Activated CD4-positive, alpha-beta memory T cell treated with anti-CD3 and anti-CD28 coated beads, Interleukin-2, amount 10 ng/mL, durations not matched to agents 7 days and 5 days (primary cell): Measurements from ENCODE around the gene MEPE. TPM values are rescaled to one million over a fixed set of nuclear protein-coding genes. Genes with fewer than 3 reads are reported as not detected.
"Not testable (repeated sequence)": the region's sequence is repeated elsewhere in the genome, so short reads cannot be mapped to it uniquely, and the experiment has no call there.

ENCODE experiments used
- CTCF ChIA-PET: fragments of 350-600 bp; sonication (Branson Sonifier 250); formaldehyde crosslinking; loops from one replicate; lab custom pipeline; 2021; ENCODE audit warnings: antibody characterized with exemption, inconsistent platforms; lab: Charles Lee
- POLR2A ChIA-PET: fragments of 350-600 bp; sonication (Branson Sonifier 250); formaldehyde crosslinking; loops from one replicate; lab custom pipeline; 2021; ENCODE audit warnings: antibody characterized with exemption; lab: Charles Lee
- DNase-seq: peaks from one replicate; pipeline ENCODE4 v3.0.0-alpha.2; 2020
- H3K27ac Mint-ChIP-seq: one replicate; pipeline ENCODE4 v1.8.0; 2021; ENCODE audit warnings: mild to moderate bottlenecking, mixed read lengths
- H3K27me3 Mint-ChIP-seq: one replicate; pipeline ENCODE4 v1.8.0; 2021; ENCODE audit warnings: mixed read lengths
- H3K36me3 Mint-ChIP-seq: one replicate; pipeline ENCODE4 v1.8.0; 2021; ENCODE audit warnings: low read depth, mixed read lengths
- H3K4me1 Mint-ChIP-seq: one replicate; pipeline ENCODE4 v1.8.0; 2021; ENCODE audit warnings: mixed read lengths
- H3K4me3 Mint-ChIP-seq: one replicate; pipeline ENCODE4 v1.8.0; 2021; ENCODE audit warnings: mild to moderate bottlenecking, mixed read lengths
- H3K9me3 Mint-ChIP-seq: one replicate; pipeline ENCODE4 v1.8.0; 2021; ENCODE audit warnings: mixed read lengths
- total RNA-seq, 2 experiments: library from RNA; stranded (reverse); gene quantifications; one replicate each; pipeline ENCODE4 v1.2.3, GENCODE V29; 2021

MEPE gene
- total RNA-seq, 2 experiments from 2014 or later, result not detected

DNA sequence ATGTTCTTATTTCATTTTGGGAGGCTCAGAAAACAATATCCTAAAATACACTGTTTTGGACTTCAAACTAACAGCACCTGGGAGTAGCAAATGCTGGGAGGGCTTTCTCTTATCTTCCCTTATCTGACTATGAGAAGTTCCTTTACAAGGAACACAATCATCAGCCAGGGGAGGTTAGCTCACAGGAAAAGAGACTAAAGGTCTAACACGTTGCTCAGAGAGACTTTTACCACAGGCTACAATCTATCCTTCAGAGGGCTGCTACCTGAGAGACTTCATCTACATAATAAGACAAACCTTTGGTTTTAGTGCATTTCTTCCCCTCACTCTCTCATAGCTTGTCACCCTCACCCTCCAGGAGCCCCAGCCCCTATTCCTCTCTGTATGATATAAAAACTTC, 35.8 kb downstream of the MEPE start:
- ChIA-PET CTCF (interaction anchor here (1.1 to 1.4 kb wide), 2 partner anchors 19 to 105 kb away, joined by 3 to 4 read pairs; no protein-coding TSS in a partner anchor), POLR2A (no interaction called here)
- Mint-ChIP-seq H3K27ac (no peak overlapping the region), H3K4me1 (no peaks in the 10 kb centered on the region), H3K36me3 (no peaks in the 10 kb centered on the region), H3K4me3 (no peak overlapping the region), H3K9me3 (no peaks in the 10 kb centered on the region), H3K27me3 (peaks cover 50% of the 10 kb centered on the region)
- DNase-seq, result no peak

DNA sequence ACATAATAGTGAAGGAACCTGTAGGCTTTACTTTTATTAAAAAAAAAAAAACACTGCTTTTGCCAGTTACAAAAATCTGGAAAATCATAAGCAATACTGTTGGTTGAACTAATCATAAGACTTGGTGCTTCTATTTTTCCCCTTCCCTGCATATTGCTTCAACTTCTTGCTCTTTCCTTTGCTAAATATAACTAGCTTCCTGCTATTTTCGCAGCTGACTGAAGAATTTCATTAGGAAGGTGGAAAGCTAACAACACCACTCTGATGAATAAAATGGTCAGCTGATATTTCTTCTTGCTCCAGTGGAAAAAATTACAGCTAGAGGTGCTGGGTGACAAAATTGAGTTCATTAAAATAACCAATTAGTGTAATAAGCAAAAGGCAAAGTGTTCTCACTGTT, 39.3 kb downstream of the MEPE start:
- ChIA-PET CTCF (interaction anchor here (1.1 kb wide), 1 partner anchor 21 kb away, joined by 4 read pairs; no protein-coding TSS in a partner anchor), POLR2A (interaction anchor here (0.8 kb wide), 1 partner anchor 18 kb away, joined by 3 read pairs; no protein-coding TSS in a partner anchor)
- no peaks in the 10 kb centered on the region for H3K9me3 Mint-ChIP-seq
- H3K4me3 Mint-ChIP-seq, result no peak overlapping the region
- no peak overlapping the region for H3K27ac Mint-ChIP-seq
- H3K36me3 Mint-ChIP-seq, result no peaks in the 10 kb centered on the region
- no peak for DNase-seq
- H3K27me3 Mint-ChIP-seq, result peaks cover 49% of the 10 kb centered on the region
- no peaks in the 10 kb centered on the region for H3K4me1 Mint-ChIP-seq

DNA sequence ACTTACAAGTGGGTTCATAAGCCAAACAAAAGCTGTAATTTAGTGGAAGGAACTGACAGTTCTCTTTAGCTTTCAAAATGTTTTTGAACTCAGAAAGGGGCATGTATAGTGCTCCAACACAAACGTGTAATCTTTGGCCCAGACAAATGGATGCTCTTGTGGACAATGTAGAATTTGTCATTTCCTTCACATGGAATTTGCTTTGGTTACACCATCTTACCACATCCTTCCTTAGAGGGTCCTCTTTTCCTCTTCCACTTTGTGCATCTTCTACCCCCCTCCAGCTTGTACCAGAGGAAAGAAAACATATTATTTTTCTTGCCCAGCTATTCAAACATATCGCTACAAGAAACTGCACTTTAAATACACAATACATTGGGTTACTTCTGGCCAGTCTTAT, 42.4 kb downstream of the MEPE start:
- no peak overlapping the region for H3K4me3 Mint-ChIP-seq
- no peaks in the 10 kb centered on the region for H3K9me3 Mint-ChIP-seq
- DNase-seq, result no peak
- H3K27ac Mint-ChIP-seq, result no peak overlapping the region
- POLR2A ChIA-PET, result no interaction called here
- H3K27me3 Mint-ChIP-seq, result peaks cover 34% of the 10 kb centered on the region
- H3K36me3 Mint-ChIP-seq, result no peaks in the 10 kb centered on the region
- CTCF ChIA-PET, result no interaction called here
- no peaks in the 10 kb centered on the region for H3K4me1 Mint-ChIP-seq

DNA sequence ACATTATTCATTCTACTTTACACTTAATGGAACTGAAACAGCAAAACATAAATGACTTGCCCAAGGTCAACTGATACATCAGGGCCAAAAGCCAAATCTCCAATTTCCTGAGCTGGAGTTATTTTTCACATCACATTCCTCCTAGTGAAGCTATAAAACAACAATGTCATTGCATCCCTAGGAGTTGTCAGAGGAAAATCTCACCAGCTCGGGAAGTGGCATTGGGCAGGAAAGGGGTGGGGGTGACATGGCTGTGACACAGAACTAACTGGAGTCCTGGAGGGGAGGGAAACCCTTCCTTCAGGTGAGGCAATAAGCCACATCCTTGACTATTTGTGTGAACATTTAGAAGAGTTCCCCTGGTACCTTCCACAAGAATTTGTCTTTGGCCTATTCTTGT, 47.3 kb downstream of the MEPE start:
- H3K27me3 Mint-ChIP-seq, result peaks cover 20% of the 10 kb centered on the region
- CTCF ChIA-PET, result no interaction called here

DNA sequence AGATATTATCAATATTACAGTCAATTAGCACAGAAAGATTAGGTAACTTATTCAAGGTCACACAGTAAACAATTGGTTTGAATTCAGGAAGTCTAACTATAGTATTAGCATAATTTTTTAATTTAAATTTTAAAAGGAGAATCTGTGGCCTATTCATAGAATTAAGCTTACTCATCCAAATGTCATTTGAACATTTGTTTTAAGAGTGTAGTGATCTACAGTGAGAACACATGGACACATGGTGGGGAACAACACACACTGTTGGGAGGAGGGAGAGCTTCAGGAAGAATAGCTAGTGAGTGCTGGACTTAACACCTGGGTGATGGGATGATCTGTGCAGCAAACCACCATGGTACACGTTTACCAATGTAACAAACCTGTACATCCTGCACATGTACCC, 48.3 kb downstream of the MEPE start:
- Mint-ChIP-seq H3K36me3 (no peaks in the 10 kb centered on the region), H3K4me3 (no peak overlapping the region), H3K9me3 (no peaks in the 10 kb centered on the region), H3K27ac (no peak overlapping the region), H3K27me3 (peaks cover 26% of the 10 kb centered on the region), H3K4me1 (no peaks in the 10 kb centered on the region)
- ChIA-PET CTCF (no interaction called here), POLR2A (no interaction called here)
- no peak for DNase-seq

More for the DNA sequence above, 47.3 kb downstream of the MEPE start:
- POLR2A ChIA-PET, result no interaction called here
- no peaks in the 10 kb centered on the region for H3K36me3 Mint-ChIP-seq
- H3K9me3 Mint-ChIP-seq, result no peaks in the 10 kb centered on the region
- no peak for DNase-seq
- H3K4me3 Mint-ChIP-seq, result no peak overlapping the region
- no peaks in the 10 kb centered on the region for H3K4me1 Mint-ChIP-seq
- H3K27ac Mint-ChIP-seq, result no peak overlapping the region

DNA sequence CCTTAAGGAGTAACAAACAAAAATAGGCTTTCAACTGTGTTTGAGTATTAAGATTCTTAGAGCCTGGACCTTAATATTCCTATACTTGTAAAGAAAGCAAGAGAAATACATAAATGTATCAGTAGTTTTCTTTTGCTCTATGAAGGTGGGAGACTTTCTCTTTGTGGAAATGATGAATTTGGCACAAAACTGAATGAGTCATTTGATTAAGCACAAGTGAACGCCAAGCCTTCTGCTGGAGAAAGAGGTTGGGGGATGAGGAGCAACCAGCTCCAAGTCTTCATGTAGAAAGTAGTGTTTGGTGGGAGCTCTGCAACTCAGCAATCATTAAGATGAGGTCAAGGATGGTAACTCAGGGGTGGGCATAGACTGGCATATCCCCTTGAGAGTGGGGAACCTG, 49.6 kb downstream of the MEPE start:
- Mint-ChIP-seq H3K27ac (no peak overlapping the region), H3K9me3 (no peaks in the 10 kb centered on the region), H3K4me1 (no peaks in the 10 kb centered on the region), H3K36me3 (no peaks in the 10 kb centered on the region), H3K4me3 (no peak overlapping the region), H3K27me3 (peaks cover 23% of the 10 kb centered on the region)
- DNase-seq, result no peak
- POLR2A ChIA-PET, result no interaction called here
- CTCF ChIA-PET, result no interaction called here

DNA sequence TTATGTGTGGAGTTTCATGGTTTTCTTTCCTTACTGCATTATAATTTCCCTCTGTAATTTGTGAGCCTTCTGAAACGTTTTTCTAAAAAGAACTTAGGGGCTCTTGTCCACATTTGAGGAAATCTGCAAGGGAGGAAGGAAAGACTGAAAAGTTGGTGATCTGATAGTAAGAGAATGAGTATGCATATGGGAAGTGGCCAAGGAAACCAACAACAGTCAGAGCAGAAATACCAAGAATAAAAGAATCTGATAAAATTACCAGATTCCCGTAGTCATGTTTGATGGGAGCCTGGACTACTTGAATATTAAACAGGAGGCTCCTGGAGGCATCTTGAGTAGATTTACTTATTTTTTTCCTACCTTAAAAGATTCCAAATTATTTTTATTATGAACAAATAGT, 50.1 kb downstream of the MEPE start:
- Mint-ChIP-seq H3K4me3 (no peak overlapping the region), H3K9me3 (no peaks in the 10 kb centered on the region), H3K36me3 (no peaks in the 10 kb centered on the region), H3K27me3 (peaks cover 23% of the 10 kb centered on the region), H3K27ac (no peak overlapping the region), H3K4me1 (no peaks in the 10 kb centered on the region)
- no peak for DNase-seq
- CTCF ChIA-PET, result no interaction called here
- POLR2A ChIA-PET, result no interaction called here

DNA sequence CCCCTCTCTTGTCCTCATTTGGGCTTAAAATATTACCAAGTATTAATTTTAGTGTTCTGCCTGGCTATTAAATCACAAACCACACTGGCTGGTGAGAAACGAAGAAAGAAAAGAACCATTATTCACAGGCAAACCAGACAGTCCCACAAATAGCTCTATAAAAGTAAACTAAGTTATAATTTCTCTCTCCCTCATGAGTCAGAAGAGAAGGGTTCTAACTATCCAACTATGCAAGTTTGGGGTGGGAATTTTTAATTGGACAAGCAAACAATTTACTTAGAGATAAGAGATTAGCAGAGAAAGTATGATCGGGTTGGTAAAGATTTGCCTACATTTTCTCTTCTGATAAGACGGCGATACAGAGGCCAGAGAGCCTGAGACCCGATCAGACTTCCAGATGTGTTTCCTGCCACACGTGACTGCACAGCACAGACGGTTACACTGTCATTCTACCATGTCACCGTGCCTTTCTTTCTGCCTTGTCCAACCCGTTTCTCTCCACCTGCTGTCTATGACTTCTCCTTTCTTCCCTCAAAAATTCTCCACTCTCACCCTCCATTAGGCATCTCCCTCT, 52.3 kb downstream of the MEPE start:
- CTCF ChIA-PET, result no interaction called here
- no peak for DNase-seq
- H3K27me3 Mint-ChIP-seq, result peaks cover 17% of the 10 kb centered on the region
- POLR2A ChIA-PET, result no interaction called here
- no peaks in the 10 kb centered on the region for H3K36me3 Mint-ChIP-seq
- no peak overlapping the region for H3K27ac Mint-ChIP-seq
- peaks cover 4% of the 10 kb centered on the region for H3K9me3 Mint-ChIP-seq
- no peaks in the 10 kb centered on the region for H3K4me1 Mint-ChIP-seq
- H3K4me3 Mint-ChIP-seq, result no peak overlapping the region

DNA sequence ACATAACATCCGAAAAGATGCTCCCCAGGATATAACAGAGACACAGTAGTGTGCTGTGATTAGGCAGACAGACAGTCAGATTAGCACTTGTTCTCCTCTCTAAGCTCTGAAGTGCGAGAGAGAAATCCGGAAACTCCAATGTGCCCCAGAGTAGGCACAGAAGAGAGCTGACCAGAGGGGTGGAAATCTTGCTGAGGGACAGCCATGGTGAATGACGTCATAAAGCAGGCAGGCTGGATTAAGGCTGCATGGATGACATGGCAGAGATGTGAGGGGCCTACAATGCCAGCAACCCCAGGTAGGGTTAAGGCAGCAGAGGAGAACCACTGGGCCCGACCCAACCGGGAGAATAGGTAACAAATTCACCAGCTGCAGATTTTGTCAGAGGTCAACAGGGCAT, 53.3 kb downstream of the MEPE start:
- DNase-seq, result no peak
- no peaks in the 10 kb centered on the region for H3K4me1 Mint-ChIP-seq
- H3K36me3 Mint-ChIP-seq, result no peaks in the 10 kb centered on the region
- H3K27ac Mint-ChIP-seq, result no peak overlapping the region
- H3K27me3 Mint-ChIP-seq, result peaks cover 19% of the 10 kb centered on the region
- no peak overlapping the region for H3K4me3 Mint-ChIP-seq
- peaks cover 4% of the 10 kb centered on the region for H3K9me3 Mint-ChIP-seq
- ChIA-PET CTCF (no interaction called here), POLR2A (no interaction called here)

DNA sequence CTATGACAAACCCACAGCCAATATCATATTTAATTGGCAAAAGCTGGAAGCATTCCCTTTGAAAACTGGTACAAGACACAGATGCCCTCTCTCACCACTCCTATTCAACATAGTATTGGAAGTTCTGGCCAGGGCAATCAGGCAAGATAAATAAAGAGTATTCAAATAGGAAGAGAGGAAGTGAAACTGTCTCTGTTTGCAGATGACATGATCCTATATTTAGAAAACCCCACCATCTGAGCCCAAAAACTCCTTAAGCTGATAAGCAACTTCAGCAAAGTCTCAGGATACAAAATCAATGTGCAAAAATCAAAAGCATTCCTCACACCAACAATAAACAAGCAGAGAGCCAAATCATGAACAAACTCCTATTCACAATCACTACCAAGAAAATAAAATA, 58.0 kb downstream of the MEPE start:
- H3K27me3 Mint-ChIP-seq, result peaks cover 21% of the 10 kb centered on the region
- H3K4me1 Mint-ChIP-seq, DNase-seq, H3K27ac Mint-ChIP-seq, H3K9me3 Mint-ChIP-seq, POLR2A ChIA-PET, H3K4me3 Mint-ChIP-seq, H3K36me3 Mint-ChIP-seq, CTCF ChIA-PET: not testable (repeated sequence)

DNA sequence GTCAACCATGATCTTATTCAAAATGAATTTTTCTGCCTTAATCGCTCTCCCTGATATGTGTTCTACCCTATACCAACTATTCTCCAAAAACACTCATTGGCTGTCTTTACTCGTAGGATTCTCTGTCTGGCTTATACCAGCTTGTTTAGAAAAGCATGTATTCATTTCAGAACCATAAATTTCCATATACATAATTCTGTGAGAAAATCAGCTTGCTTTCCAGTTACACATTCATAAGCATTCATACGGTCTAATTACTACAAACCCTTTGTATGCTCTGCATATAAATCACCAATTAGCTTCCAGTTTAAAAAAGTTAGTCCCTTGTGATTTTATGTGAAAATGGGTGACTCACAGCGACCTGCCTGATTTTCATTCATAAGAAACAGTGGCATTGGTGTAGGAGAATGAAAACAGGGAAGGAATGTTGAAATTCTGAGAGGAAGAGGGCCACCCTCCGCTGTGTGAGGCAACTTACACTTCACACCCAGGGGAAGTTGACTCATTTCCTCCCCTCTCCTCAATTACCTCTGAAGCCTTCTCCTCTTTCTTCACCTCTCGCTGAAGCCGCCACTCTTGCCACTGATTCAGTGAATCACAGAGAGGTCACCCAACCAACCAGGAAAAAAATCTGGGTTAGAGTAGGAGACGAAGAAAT, 63.3 kb downstream of the MEPE start:
- Mint-ChIP-seq H3K4me3 (no peak overlapping the region), H3K27ac (no peak overlapping the region), H3K4me1 (peaks cover 18% of the 10 kb centered on the region), H3K27me3 (peaks cover 43% of the 10 kb centered on the region), H3K9me3 (no peaks in the 10 kb centered on the region), H3K36me3 (no peaks in the 10 kb centered on the region)
- peak; percentile 34 for DNase-seq
- ChIA-PET CTCF (no interaction called here), POLR2A (no interaction called here)

Other genes with a start within 250 kb of the MEPE start
- gene DSPP, start 224.4 kb upstream of the MEPE start, total RNA-seq, result not detected
- gene DMP1, start 182.7 kb upstream of the MEPE start, total RNA-seq, result not detected
- gene IBSP, start 33.4 kb upstream of the MEPE start, total RNA-seq, result not detected
- gene SPP1, start 142.7 kb downstream of the MEPE start, total RNA-seq, result under 1 TPM in 1 of 2 experiments, not detected in 1; 0.20 TPM
- 10 to 100 TPM in 1 of 2 experiments, 1 to 10 TPM in 1; 9.1 to 10.4 TPM for gene PKD2, start 174.7 kb downstream of the MEPE start, total RNA-seq